Activated B cell treated with CpG ODN at 0.5 μM for 24 hours (primary cell): Measurements from ENCODE around the gene RORB. TPM values are rescaled to one million over a fixed set of nuclear protein-coding genes. Genes with fewer than 3 reads are reported as not detected.

ENCODE experiments used
- ATAC-seq: fragments of 200-7000 bp; cut with Tn5 transposase; one replicate; pipeline ENCODE4 v1.10.0; 2021; ENCODE audit warnings: low read depth, mild to moderate bottlenecking, moderate library complexity
- CTCF ChIA-PET: fragments of 350-600 bp; sonication (Branson Sonifier 250); formaldehyde crosslinking; loops from one replicate; lab custom pipeline; 2021; ENCODE audit warnings: antibody characterized with exemption; lab: Charles Lee
- POLR2A ChIA-PET: fragments of 350-600 bp; sonication (Branson Sonifier 250); formaldehyde crosslinking; loops from one replicate; lab custom pipeline; 2021; ENCODE audit warnings: antibody characterized with exemption; lab: Charles Lee
- DNase-seq: peaks from one replicate; pipeline ENCODE4 v3.0.0; 2022
- H3K27ac Mint-ChIP-seq: one replicate; pipeline ENCODE4 v1.8.0; 2020; ENCODE audit warnings: mixed read lengths
- H3K27me3 Mint-ChIP-seq: one replicate; pipeline ENCODE4 v1.8.0; 2021; ENCODE audit warnings: mixed read lengths
- H3K36me3 Mint-ChIP-seq: one replicate; pipeline ENCODE4 v1.8.0; 2021; ENCODE audit warnings: low read depth, mixed read lengths
- H3K4me1 Mint-ChIP-seq: one replicate; pipeline ENCODE4 v1.8.0; 2021; ENCODE audit warnings: mixed read lengths
- H3K4me3 Mint-ChIP-seq: one replicate; pipeline ENCODE4 v1.8.0; 2020; ENCODE audit warnings: mild to moderate bottlenecking, mixed read lengths
- H3K9me3 Mint-ChIP-seq: one replicate; pipeline ENCODE4 v1.8.0; 2020; ENCODE audit warnings: mixed read lengths
- CTCF ChIP-seq: fragments of 200-600 bp; IDR thresholded peaks from one replicate; pipeline ENCODE4 v1.8.0; 2022; ENCODE audit warnings: antibody characterized with exemption, mild to moderate bottlenecking
- intact Hi-C: fragments of 100-400 bp; cut with micrococcal nuclease; formaldehyde crosslinking; loops from one replicate; pipeline ENCODE4 v1.15.1; 2024
- total RNA-seq: library from RNA; stranded (reverse); gene quantifications from 2 replicates; pipeline ENCODE4 v1.2.3, GENCODE V29; 2022

The RORB gene
- total RNA-seq, 1 donor from 2014 or later, result not detected

DNA sequence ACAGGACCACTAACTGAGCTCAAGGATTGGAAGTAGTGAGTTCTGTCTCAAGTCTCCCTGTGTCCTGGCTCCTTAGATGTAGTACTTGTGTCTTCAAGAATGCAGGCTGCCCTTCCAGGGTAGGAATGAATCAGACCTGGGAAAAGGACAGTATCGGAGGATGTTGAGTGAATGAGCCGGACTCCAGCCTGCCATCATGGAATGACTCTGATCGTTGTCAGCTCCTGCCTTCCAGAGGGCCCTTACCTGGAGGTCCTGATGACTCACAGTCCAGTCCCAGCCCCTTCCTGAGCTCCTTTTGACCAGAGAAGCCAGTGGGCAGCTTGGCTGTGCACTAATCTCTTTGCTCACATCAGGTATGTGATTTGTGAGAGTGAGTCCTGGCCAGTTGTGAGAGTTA is 229.4 kb downstream of the RORB start:
- Mint-ChIP-seq H3K27ac (no peak overlapping the region), H3K9me3 (no peaks in the 10 kb centered on the region), H3K4me3 (no peak overlapping the region), H3K4me1 (no peaks in the 10 kb centered on the region), H3K27me3 (peaks cover 11% of the 10 kb centered on the region), H3K36me3 (no peaks in the 10 kb centered on the region)
- POLR2A ChIA-PET, result no interaction called here
- ATAC-seq, result no peak
- DNase-seq, result no peak
- no peak for TF ChIP-seq CTCF
- intact Hi-C loops, result no loop called here
- CTCF ChIA-PET, result no interaction called here

- POLR2A ChIA-PET, result no interaction called here
- H3K9me3 Mint-ChIP-seq, result no peaks in the 10 kb centered on the region
- ATAC-seq (no peak), DNase-seq (no peak)
- H3K27me3 Mint-ChIP-seq, result peaks cover 9% of the 10 kb centered on the region
- H3K36me3 Mint-ChIP-seq, result no peaks in the 10 kb centered on the region
- CTCF ChIA-PET, result interaction anchor here (0.7 kb wide), 1 partner anchor 16 kb away, joined by 3 read pairs; no protein-coding TSS in a partner anchor
- H3K27ac Mint-ChIP-seq, result no peak overlapping the region
- H3K4me3 Mint-ChIP-seq, result no peak overlapping the region
- intact Hi-C loops, result no loop called here
- TF ChIP-seq CTCF, result no peak
- H3K4me1 Mint-ChIP-seq, result no peaks in the 10 kb centered on the region
Measured at GRCh38 chr9:74728176-74728575, 231.0 kb downstream of the RORB start.

- H3K4me3 Mint-ChIP-seq, result no peak overlapping the region
- ChIA-PET POLR2A (no interaction called here), CTCF (no interaction called here)
- peaks cover 9% of the 10 kb centered on the region for H3K27me3 Mint-ChIP-seq
- no peak overlapping the region for H3K27ac Mint-ChIP-seq
- H3K9me3 Mint-ChIP-seq, result no peaks in the 10 kb centered on the region
- no peak for ATAC-seq
- no peak for DNase-seq
- no peak for TF ChIP-seq CTCF
- no peaks in the 10 kb centered on the region for H3K36me3 Mint-ChIP-seq
- intact Hi-C loops, result no loop called here
- H3K4me1 Mint-ChIP-seq, result no peaks in the 10 kb centered on the region
Measured at GRCh38 chr9:74729136-74729695, 232.1 kb downstream of the RORB start.

DNA sequence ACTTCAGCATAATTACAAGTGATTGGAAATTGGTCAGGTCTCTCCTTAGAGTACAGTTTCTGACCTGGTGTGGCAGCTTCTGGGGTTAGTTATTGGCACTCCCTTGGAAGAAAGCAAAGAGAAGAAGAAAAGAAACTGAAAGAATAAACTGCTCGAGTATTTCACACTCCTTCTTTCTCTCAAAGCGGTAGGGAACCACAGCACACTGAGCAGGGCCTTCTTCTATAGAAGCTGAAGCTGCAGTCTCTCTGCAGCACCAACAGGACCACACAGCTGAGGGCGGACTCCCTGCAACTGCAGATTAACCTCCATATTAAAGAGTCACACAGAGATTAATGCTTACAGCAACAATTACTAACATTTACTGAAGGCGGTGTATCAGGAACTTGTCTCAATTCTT is 238.6 kb downstream of the RORB start:
- no peak for DNase-seq
- Mint-ChIP-seq H3K36me3 (no peaks in the 10 kb centered on the region), H3K27me3 (peaks cover 12% of the 10 kb centered on the region), H3K4me3 (no peak overlapping the region), H3K27ac (no peak overlapping the region), H3K9me3 (no peaks in the 10 kb centered on the region), H3K4me1 (no peaks in the 10 kb centered on the region)
- POLR2A ChIA-PET, result no interaction called here
- CTCF ChIA-PET, result no interaction called here
- TF ChIP-seq CTCF, result no peak
- intact Hi-C loops, result no loop called here
- no peak for ATAC-seq

- no peak for TF ChIP-seq CTCF
- no peak overlapping the region for H3K27ac Mint-ChIP-seq
- H3K36me3 Mint-ChIP-seq, result no peaks in the 10 kb centered on the region
- H3K4me1 Mint-ChIP-seq, result no peaks in the 10 kb centered on the region
- no peak for ATAC-seq
- intact Hi-C loops, result no loop called here
- no peak overlapping the region for H3K4me3 Mint-ChIP-seq
- H3K27me3 Mint-ChIP-seq, result peaks cover 12% of the 10 kb centered on the region
- ChIA-PET POLR2A (no interaction called here), CTCF (no interaction called here)
- H3K9me3 Mint-ChIP-seq, result no peaks in the 10 kb centered on the region
- DNase-seq, result no peak
Measured at GRCh38 chr9:74736646-74737045, 239.5 kb downstream of the RORB start.
